H1 (cell line): ENCODE data around the gene LZTFL1. TPM values are rescaled to one million over a fixed set of nuclear protein-coding genes. Genes with fewer than 3 reads are reported as not detected.

Experiments
- CTCF ChIA-PET: fragments of 300-600 bp; sonication (Branson Sonifier 250); formaldehyde crosslinking; loops from one replicate; lab custom pipeline; 2021; ENCODE audit not compliant: partially characterized antibody; lab: Charles Lee
- POLR2A ChIA-PET: fragments of 300-600 bp; sonication (Branson Sonifier 250); formaldehyde crosslinking; loops from one replicate; lab custom pipeline; 2021; ENCODE audit warnings: inconsistent platforms; ENCODE audit not compliant: partially characterized antibody; lab: Charles Lee
- DNase-seq, 2 experiments: peaks; one replicate each; pipeline versions ENCODE4 v3.0.0 to v3.0.0-alpha.2; 2010 to 2022; ENCODE audit warnings: low spot score in 2 of 2, low read depth in 1 of 2, mixed read lengths in 1 of 2
- FAIRE-seq: peaks from 2 replicates; lab custom pipeline; 2011; peaks lifted over from hg19 to GRCh38; lab: Jason Lieb, UNC
- H2AFZ ChIP-seq: 2 replicates; pipeline ENCODE4 v1.8.1; 2012; ENCODE audit warnings: low read length, inconsistent platforms
- H2AK5ac ChIP-seq: 2 replicates; pipeline ENCODE4 v1.6.1; 2013; ENCODE audit warnings: low read depth, low read length
- H2BK120ac ChIP-seq: replicated peaks from 2 replicates; pipeline ENCODE3; 2013; ENCODE audit warnings: low read depth, low read length, inconsistent platforms
- H2BK12ac ChIP-seq: 2 replicates; pipeline ENCODE4 v1.6.1; 2013; ENCODE audit warnings: low read depth, low read length
- H2BK15ac ChIP-seq: 2 replicates; pipeline ENCODE4 v1.6.1; 2013; ENCODE audit warnings: low read length
- H2BK20ac ChIP-seq: 2 replicates; pipeline ENCODE4 v1.6.1; 2013; ENCODE audit warnings: low read length
- H2BK5ac ChIP-seq: 2 replicates; pipeline ENCODE4 v1.6.1; 2013; ENCODE audit warnings: low read depth, low read length
- H3K14ac ChIP-seq: 2 replicates; pipeline ENCODE4 v1.6.1; 2013; ENCODE audit warnings: inconsistent platforms; ENCODE audit not compliant: insufficient read length
- H3K18ac ChIP-seq: 2 replicates; pipeline ENCODE4 v1.6.1; 2013; ENCODE audit warnings: low read length; ENCODE audit errors: extremely low read depth
- H3K23ac ChIP-seq: 2 replicates; pipeline ENCODE4 v1.6.1; 2013; ENCODE audit warnings: inconsistent platforms; ENCODE audit not compliant: insufficient read length
- H3K23me2 ChIP-seq: 2 replicates; pipeline ENCODE4 v1.6.1; 2013; ENCODE audit warnings: low read depth, low read length
- H3K27ac ChIP-seq: 2 replicates; pipeline ENCODE4 v1.6.1; 2011; ENCODE audit warnings: low read depth, low read length, inconsistent platforms
- H3K27me3 ChIP-seq, 4 experiments: replicated peaks in 1 of 4; 1 replicate in 1 of 4; 2 replicates in 3 of 4; pipeline versions ENCODE4 v1.6.1 to v1.8.1; 2011 to 2013; ENCODE audit warnings: low read length in 3 of 4, mild to moderate bottlenecking in 3 of 4, inconsistent platforms in 2 of 4, mixed read lengths in 2 of 4, moderate library complexity in 1 of 4; ENCODE audit not compliant: control insufficient read depth in 3 of 4, insufficient read depth in 3 of 4; ENCODE audit errors: extremely low read depth in 1 of 4
- H3K36me3 ChIP-seq, 4 experiments: 2 replicates each; pipeline versions ENCODE4 v1.6.1 to v1.8.1; 2011 to 2013; ENCODE audit warnings: mild to moderate bottlenecking in 4 of 4, low read length in 3 of 4, moderate library complexity in 2 of 4, control low read depth in 1 of 4, inconsistent platforms in 1 of 4; ENCODE audit not compliant: insufficient read depth in 4 of 4, control insufficient read depth in 2 of 4
- H3K4ac ChIP-seq: replicated peaks from 2 replicates; pipeline ENCODE3; 2013; ENCODE audit warnings: low read length, low read depth, mixed read lengths, inconsistent platforms; ENCODE audit not compliant: insufficient read length
- H3K4me1 ChIP-seq, 4 experiments: replicated peaks in 1 of 4; 1 replicate in 1 of 4; 2 replicates in 3 of 4; pipeline versions ENCODE4 v1.6.1 to v1.8.1; 2011 to 2013; ENCODE audit warnings: low read length in 3 of 4, inconsistent platforms in 2 of 4, mixed read lengths in 1 of 4; ENCODE audit not compliant: insufficient read depth in 4 of 4, control insufficient read depth in 3 of 4
- H3K4me2 ChIP-seq, 2 experiments: 2 replicates each; pipeline versions ENCODE4 v1.6.1 to v1.8.1; 2011 to 2013; ENCODE audit warnings: low read depth in 2 of 2, low read length in 2 of 2, control low read depth in 1 of 2, inconsistent platforms in 1 of 2, mild to moderate bottlenecking in 1 of 2; ENCODE audit not compliant: insufficient read depth in 1 of 2
- H3K4me3 ChIP-seq, 4 experiments: fragments of 200-600, 300-600 bp in 1 of 4; sonication (generic), shearing (Covaris generic), sonication (Bioruptor Twin) in 1 of 4; 2 replicates each; pipeline versions ENCODE4 v1.5.1 to v1.8.1; 2011 to 2016; ENCODE audit warnings: low read length in 4 of 4, low read depth in 3 of 4, control low read depth in 2 of 4, inconsistent platforms in 2 of 4, mild to moderate bottlenecking in 2 of 4, mixed read lengths in 1 of 4, moderate library complexity in 1 of 4; ENCODE audit not compliant: insufficient read depth in 2 of 4; ENCODE audit errors: extremely low read depth in 1 of 4
- H3K56ac ChIP-seq: replicated peaks from 2 replicates; pipeline ENCODE3; 2013; ENCODE audit warnings: low read depth, mild to moderate bottlenecking, mixed read lengths, low read length, inconsistent platforms; ENCODE audit not compliant: insufficient read length
- H3K79me1 ChIP-seq: 2 replicates; pipeline ENCODE4 v1.6.1; 2013; ENCODE audit warnings: low read depth, low read length, control low read depth
- H3K79me2 ChIP-seq, 2 experiments: 2 replicates each; pipeline versions ENCODE4 v1.6.1 to v1.8.1; 2012 to 2013; ENCODE audit warnings: low read length in 2 of 2, mild to moderate bottlenecking in 2 of 2, inconsistent platforms in 1 of 2; ENCODE audit not compliant: insufficient read depth in 2 of 2, control insufficient read depth in 1 of 2
- H3K9ac ChIP-seq, 4 experiments: replicated peaks in 1 of 4; 1 replicate in 1 of 4; 2 replicates in 3 of 4; pipeline versions ENCODE4 v1.6.1 to v1.8.1; 2011 to 2013; ENCODE audit warnings: low read depth in 3 of 4, low read length in 3 of 4, control low read depth in 2 of 4, mild to moderate bottlenecking in 2 of 4, moderate library complexity in 2 of 4, inconsistent platforms in 1 of 4; ENCODE audit errors: extremely low read depth in 1 of 4
- H3K9me3 ChIP-seq, 2 experiments: 2 replicates each; pipeline versions ENCODE4 v1.6.1 to v1.8.1; 2012 to 2013; ENCODE audit warnings: mild to moderate bottlenecking in 2 of 2, moderate library complexity in 2 of 2, control low read depth in 1 of 2, inconsistent platforms in 1 of 2, low read depth in 1 of 2, low read length in 1 of 2, mixed read lengths in 1 of 2; ENCODE audit not compliant: insufficient read depth in 2 of 2
- H4K20me1 ChIP-seq, 2 experiments: replicated peaks in 1 of 2; 2 replicates each; pipeline versions ENCODE3 to v1.8.1; 2011 to 2013; ENCODE audit warnings: inconsistent platforms in 2 of 2, low read length in 2 of 2, mild to moderate bottlenecking in 1 of 2; ENCODE audit not compliant: insufficient read depth in 2 of 2, control insufficient read depth in 1 of 2
- H4K5ac ChIP-seq: 2 replicates; pipeline ENCODE4 v1.6.1; 2013; ENCODE audit warnings: low read length, low read depth, mixed read lengths, inconsistent platforms; ENCODE audit not compliant: insufficient read length
- H4K8ac ChIP-seq: 2 replicates; pipeline ENCODE4 v1.8.0; 2013; ENCODE audit warnings: mild to moderate bottlenecking, moderate library complexity, low read length, inconsistent platforms; ENCODE audit not compliant: insufficient read depth; ENCODE audit errors: extremely low read depth
- H4K91ac ChIP-seq: replicated peaks from 2 replicates; pipeline ENCODE3; 2013; ENCODE audit warnings: low read length, mixed read lengths, inconsistent platforms; ENCODE audit not compliant: insufficient read length
- WGBS, 2 experiments: shearing (Covaris generic) in 1 of 2; methylation state at CpG; one replicate each; pipeline versions ENCODE4 v1.1.6 to v1.1.7; 2013 to 2015; ENCODE audit warnings: low lambda C conversion rate in 2 of 2, mixed read lengths in 2 of 2, inconsistent platforms in 1 of 2, low coverage in 1 of 2, missing lambda C conversion rate in 1 of 2; ENCODE audit not compliant: insufficient replicate concordance in 2 of 2, insufficient coverage in 1 of 2, insufficient read length in 1 of 2; ENCODE audit errors: extremely low coverage in 1 of 2, missing lambda C conversion rate in 1 of 2; 5-methylcytosine and 5-hydroxymethylcytosine counted together
- polyA plus RNA-seq, 7 experiments: library from polyadenylated mRNA; depleted of rRNA in 3 of 7; stranded (reverse) in 5 of 7; unstranded in 2 of 7; fragments of >200 nt in 5 of 7; fragments of 200-250 nt in 2 of 7; gene quantifications; 1 replicate in 5 of 7; 2 replicates in 1 of 7; 4 replicates in 1 of 7; pipeline versions ENCODE4 v1.2.1 to v1.2.3, GENCODE V29; 2011 to 2013; ENCODE audit warnings: missing spikeins in 2 of 7, mixed read lengths in 2 of 7
- total RNA-seq: library from RNA; stranded (reverse); fragmentation: NEBNext Ultra II Directional; extraction: Animal tissue kit (Norgen Biotek cat#: 25700); gene quantifications from 2 replicates; pipeline ENCODE4 v1.2.1, GENCODE V29; 2021

Gene LZTFL1
- total and polyA plus RNA-seq, 2 of the 8 experiments (the other 6 are each of a cell fraction or from before 2014, with no cell fraction given): 8.7 to 11.5 TPM

- Histone ChIP-seq H3K23me2 (peaks cover 8% of the 10 kb centered on the region; the same call in 1 of the 2 replicates), H3K56ac (no peak overlapping the region), H3K9ac (no peak overlapping the region), H3K36me3 (no peaks in the 10 kb centered on the region; a peak in 2 of 8 replicates), H3K27ac (no peak overlapping the region), H3K4me2 (no peak overlapping the region), H2BK20ac (no peak overlapping the region), H3K14ac (no peak overlapping the region), H2BK15ac (no peak overlapping the region), H4K5ac (no peak overlapping the region), H2BK12ac (no peak overlapping the region), H4K20me1 (no peaks in the 10 kb centered on the region), H4K8ac (no peak overlapping the region), H3K4ac (no peak overlapping the region), H3K79me1 (no peaks in the 10 kb centered on the region), H2BK120ac (no peak overlapping the region), H3K4me1 (peaks cover 0 to 3% (median 2%) of the 10 kb centered on the region in 4 experiments; a peak in 3 of 7 replicates), H2BK5ac (no peak overlapping the region), H2AK5ac (no peak overlapping the region), H3K79me2 (no peaks in the 10 kb centered on the region), H3K9me3 (no peaks in the 10 kb centered on the region), H2AFZ (no peak overlapping the region), H4K91ac (no peak overlapping the region), H3K27me3 (peaks cover 0 to 8% (median 1%) of the 10 kb centered on the region in 4 experiments; a peak in 3 of 7 replicates), H3K18ac (no peak overlapping the region), H3K4me3 (no peak overlapping the region), H3K23ac (no peak overlapping the region)
- 60% methylated on average over 1 of the region's 1 CpG; no CpG with 5 or more reads in 1 of the 2 experiments for WGBS, 2 experiments
- CTCF ChIA-PET: no interaction called here
- FAIRE-seq (no peak), DNase-seq (no peak)
- POLR2A ChIA-PET: no interaction called here
These were observed 3.5 kb downstream of the LZTFL1 start for GRCh38 chr3:45838466-45838865.
